Heart right ventricle (tissue), 16 donors: Measurements from ENCODE around the gene SLC39A11. TPM values are rescaled to one million over a fixed set of nuclear protein-coding genes. Genes with fewer than 3 reads are reported as not detected.

Source experiments
- ATAC-seq, 8 donors: fragments of 200-7000 bp; cut with Tn5 transposase; one replicate each; pipeline ENCODE4 v1.9.1; 2020; ENCODE audit warnings: mild to moderate bottlenecking in 8 of 8, moderate library complexity in 8 of 8, moderate number of reproducible peaks in 1 of 8
- DNase-seq, 2 donors: peaks; one replicate each; pipeline ENCODE4 v3.0.0-alpha.2; 2020
- H3K27ac ChIP-seq, 10 donors: fragments of 200-600 bp; sonication (generic) in 2 of 10; one replicate each; pipeline versions ENCODE4 v1.5.0 to v1.8.0; 2020 to 2022; ENCODE audit warnings: mild to moderate bottlenecking in 3 of 10
- H3K27me3 ChIP-seq, 7 donors: fragments of 200-600 bp; one replicate each; pipeline ENCODE4 v1.8.0; 2021 to 2022; ENCODE audit warnings: mild to moderate bottlenecking in 2 of 7
- H3K36me3 ChIP-seq, 9 donors: fragments of 200-600 bp; sonication (generic) in 1 of 9; one replicate each; pipeline versions ENCODE4 v1.5.0 to v1.8.0; 2020 to 2022; ENCODE audit warnings: mild to moderate bottlenecking in 2 of 9
- H3K4me1 ChIP-seq, 9 donors: fragments of 200-600 bp; sonication (generic) in 1 of 9; one replicate each; pipeline versions ENCODE4 v1.5.0 to v1.8.0; 2020 to 2022; ENCODE audit warnings: mild to moderate bottlenecking in 4 of 9
- H3K4me3 ChIP-seq, 10 donors: fragments of 200-600 bp; sonication (generic) in 2 of 10; one replicate each; pipeline versions ENCODE4 v1.5.0 to v1.8.0; 2020 to 2022; ENCODE audit warnings: mild to moderate bottlenecking in 7 of 10, moderate library complexity in 2 of 10
- H3K9me3 ChIP-seq, 11 donors: fragments of 200-600 bp in 10 of 11; sonication (generic) in 2 of 11; one replicate each; pipeline versions ENCODE4 v1.5.0 to v1.8.0; 2013 to 2022; ENCODE audit warnings: mild to moderate bottlenecking in 2 of 11, control low read depth in 1 of 11, moderate library complexity in 1 of 11
- CTCF ChIP-seq, 9 donors: fragments of 200-600 bp; sonication (generic) in 2 of 9; IDR thresholded peaks; one replicate each; pipeline versions ENCODE4 v1.5.0 to v1.8.0; 2021 to 2022; ENCODE audit warnings: antibody characterized with exemption in 9 of 9, mild to moderate bottlenecking in 5 of 9, moderate library complexity in 1 of 9
- WGBS, 2 donors: extraction: QIAGEN DNeasy Blood & Tissue Kit; methylation state at CpG; one replicate each; pipeline ENCODE4 v1.1.7; 2013; ENCODE audit warnings: inconsistent platforms in 1 of 2; 5-methylcytosine and 5-hydroxymethylcytosine counted together
- intact Hi-C, 10 donors: fragments of 100-400 bp; cut with DNase I; formaldehyde crosslinking; loops; one replicate each; pipeline versions ENCODE4 v1.11.1 to v1.14.2; 2022
- polyA plus RNA-seq, 2 donors: library from polyadenylated mRNA; stranded (reverse); fragments of 200-250 nt; gene quantifications; one replicate each; pipeline ENCODE4 v1.2.3, GENCODE V29; 2013
- total RNA-seq, 10 donors: library from RNA; stranded (reverse); fragmentation: NEBNext Ultra II Directional in 3 of 10; extraction: Animal tissue kit (Norgen Biotek cat#: 25700) in 3 of 10; gene quantifications; one replicate each; pipeline versions ENCODE4 v1.2.1 to v1.2.4, GENCODE V29; 2021 to 2023
- donor health status: Arrhythmogenic right ventricular cardiomyopathy.
- donor health status: ischemic (EF 13 %, LVEDD 7.1; RV severe dilation, severe dysfunction).
- donor health status: healthy with polysubstance abuse.
- donor health status: DM: no; HTN: yes; CAD: no.
- donor health status: DM: no; HTN: no; CAD: no.
- donor health status: ischemic (EF 25% LVEDD 6.9; RV normal size, moderate dysfunction).
- donor health status: ischemic (EF 25% LVEDD 5.7; RV mildly dilated, moderate dysfunction).
- donor health status: healthy.
- donor health status: DM: yes; HTN: yes; CAD: no.
- donor health status: Ischemic cardiomyopathy.
- donor health status: ischemic (EF 35%, LVEDD 5.7; RV mildly dilated, moderate dysfunction).
- donor health status: nonischemic (EF 11% LVEDD 7.7; RV severe dilation, severe dysfunction).
- donor health status: DM: yes; HTN: yes; CAD: no.
- donor health status: PGD.
- donor health status: ischemic (EF 29% LVEDD 5.4; RV normal size, mild dysfunction).
- donor health status: nonischemic (EF 23%, LVEDD 6.1; RV moderate dilation, normal function).

Gene SLC39A11
- total and polyA plus RNA-seq, 12 donors, result 2.4 to 11.3 (median 6.4) TPM

GRCh38 chr17:73020110-73020509, 72.4 kb downstream of the SLC39A11 start:
- no peaks in the 10 kb centered on the region for H3K27me3 ChIP-seq
- ATAC-seq, result no peak
- WGBS, 2 donors, result 95 to 96% methylated on average over 4 of the region's 4 CpGs
- no peaks in the 10 kb centered on the region for H3K4me1 ChIP-seq
- H3K36me3 ChIP-seq, result peaks cover 0 to 7% (median 0%) of the 10 kb centered on the region in 9 donors
- no peak for DNase-seq
- intact Hi-C loops, result no loop called here
- peaks cover 0 to 38% (median 17%) of the 10 kb centered on the region in 11 donors for H3K9me3 ChIP-seq
- no peak overlapping the region for H3K27ac ChIP-seq
- no peak for TF ChIP-seq CTCF (IDR thresholded peaks at IDR 0.05)
- H3K4me3 ChIP-seq, result no peak overlapping the region

GRCh38 chr17:73018599-73018998, 73.9 kb downstream of the SLC39A11 start:
- intact Hi-C loops, result no loop called here
- DNase-seq (no peak), ATAC-seq (no peak)
- H3K27ac ChIP-seq, result no peak overlapping the region
- no peaks in the 10 kb centered on the region for H3K27me3 ChIP-seq
- no peak for TF ChIP-seq CTCF (IDR thresholded peaks at IDR 0.05)
- H3K4me1 ChIP-seq, result no peaks in the 10 kb centered on the region
- peaks cover 0 to under 1% (median 0%) of the 10 kb centered on the region in 9 donors for H3K36me3 ChIP-seq
- no peak overlapping the region for H3K4me3 ChIP-seq
- peaks cover 0 to 34% (median 17%) of the 10 kb centered on the region in 11 donors for H3K9me3 ChIP-seq

GRCh38 chr17:73017658-73018057, 74.8 kb downstream of the SLC39A11 start:
- intact Hi-C loops, result no loop called here
- DNase-seq (no peak), ATAC-seq (no peak)
- Histone ChIP-seq H3K27ac (no peak overlapping the region), H3K9me3 (peaks cover 0 to 33% (median 17%) of the 10 kb centered on the region in 11 donors), H3K4me1 (no peaks in the 10 kb centered on the region), H3K27me3 (no peaks in the 10 kb centered on the region), H3K4me3 (no peak overlapping the region), H3K36me3 (no peaks in the 10 kb centered on the region)
- TF ChIP-seq CTCF (IDR thresholded peaks at IDR 0.05), result no peak
- WGBS, 2 donors, result 84 to 89% methylated on average over 3 of the region's 3 CpGs

GRCh38 chr17:73015722-73016276, 76.7 kb downstream of the SLC39A11 start:
- intact Hi-C loops, result no loop called here
- Histone ChIP-seq H3K4me1 (peaks cover 0 to 7% (median 0%) of the 10 kb centered on the region in 9 donors), H3K4me3 (no peak overlapping the region), H3K27ac (no peak overlapping the region), H3K9me3 (peaks cover 0 to 33% (median 17%) of the 10 kb centered on the region in 11 donors), H3K27me3 (no peaks in the 10 kb centered on the region), H3K36me3 (no peaks in the 10 kb centered on the region)
- ATAC-seq (no peak), DNase-seq (no peak)
- TF ChIP-seq CTCF (IDR thresholded peaks at IDR 0.05), result no peak
- WGBS, 2 donors, result 84 to 93% methylated on average over 7 of the region's 7 CpGs
